ENCODE results near the gene EHMT1. TPM values are rescaled to one million over a fixed set of nuclear protein-coding genes. Genes with fewer than 3 reads are reported as not detected.
"Not testable (repeated sequence)": the region's sequence is repeated elsewhere in the genome, so short reads cannot be mapped to it uniquely, and the experiment has no call there.

The EHMT1 gene
- total RNA-seq, 2 donors from 2014 or later, result 93.1 to 184 TPM

DNA sequence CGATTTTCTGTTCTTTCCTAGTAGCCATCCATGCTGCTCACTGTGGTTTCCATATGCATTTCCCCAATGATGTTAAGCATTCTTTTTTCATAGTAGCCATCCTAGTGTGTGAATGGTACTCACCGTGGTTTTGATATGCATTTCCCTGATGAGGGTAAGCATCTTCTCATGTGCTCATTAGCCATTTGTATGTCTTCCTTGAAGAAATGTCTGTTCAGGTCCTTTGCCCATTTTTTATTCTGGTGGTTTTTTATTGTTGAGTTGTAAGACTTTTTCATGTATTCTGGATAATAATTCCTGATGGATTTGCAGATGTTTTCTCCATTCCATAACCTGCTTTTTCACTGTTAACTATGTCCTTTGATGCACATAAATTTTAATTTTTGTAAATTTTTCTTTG lies 108.0 kb downstream of the EHMT1 start:
- peaks cover 33% of the 10 kb centered on the region for H3K36me3 Mint-ChIP-seq
- DNase-seq (ENCODE audit: low spot score) (no peak), ATAC-seq (no peak)
- peaks cover 34 to 56% of the 10 kb centered on the region in 2 donors for H3K4me1 Mint-ChIP-seq (ENCODE audit: low read depth in 2 of 2)
- no peak overlapping the region for H3K4me3 Mint-ChIP-seq
- H3K27me3 Mint-ChIP-seq, result no peaks in the 10 kb centered on the region
- peak overlapping the region in 1 of 2 donors; percentile 67 for H3K27ac Mint-ChIP-seq
- peaks cover 5% of the 10 kb centered on the region for H3K9me3 Mint-ChIP-seq

DNA sequence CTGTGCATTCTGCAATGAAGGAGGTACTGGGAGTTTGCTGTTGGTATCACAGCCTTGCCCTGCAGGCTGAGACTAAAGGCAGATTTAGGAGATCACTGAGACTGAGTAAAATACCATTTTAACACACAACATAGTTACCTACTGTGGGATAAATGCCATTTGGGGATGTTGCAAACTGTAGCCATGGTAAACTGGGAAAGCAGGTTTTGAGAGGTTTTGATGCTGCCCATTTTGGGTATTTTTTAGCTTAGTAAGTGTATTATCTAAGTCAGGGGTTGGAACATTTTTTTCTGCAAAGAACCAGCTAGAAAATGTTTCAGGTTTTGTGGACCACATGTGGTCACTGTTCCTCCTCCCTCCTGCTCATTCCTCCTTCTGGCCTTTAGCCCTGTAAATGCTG lies 108.9 kb downstream of the EHMT1 start:
- Mint-ChIP-seq H3K36me3 (peaks cover 28% of the 10 kb centered on the region), H3K4me1 (ENCODE audit: low read depth in 2 of 2) (peaks cover 26 to 53% of the 10 kb centered on the region in 2 donors), H3K4me3 (no peak overlapping the region), H3K27ac (peak overlapping the region in 1 of 2 donors; percentile 41), H3K9me3 (peaks cover 4% of the 10 kb centered on the region), H3K27me3 (no peaks in the 10 kb centered on the region)
- ATAC-seq (no peak), DNase-seq (ENCODE audit: low spot score) (no peak)

DNA sequence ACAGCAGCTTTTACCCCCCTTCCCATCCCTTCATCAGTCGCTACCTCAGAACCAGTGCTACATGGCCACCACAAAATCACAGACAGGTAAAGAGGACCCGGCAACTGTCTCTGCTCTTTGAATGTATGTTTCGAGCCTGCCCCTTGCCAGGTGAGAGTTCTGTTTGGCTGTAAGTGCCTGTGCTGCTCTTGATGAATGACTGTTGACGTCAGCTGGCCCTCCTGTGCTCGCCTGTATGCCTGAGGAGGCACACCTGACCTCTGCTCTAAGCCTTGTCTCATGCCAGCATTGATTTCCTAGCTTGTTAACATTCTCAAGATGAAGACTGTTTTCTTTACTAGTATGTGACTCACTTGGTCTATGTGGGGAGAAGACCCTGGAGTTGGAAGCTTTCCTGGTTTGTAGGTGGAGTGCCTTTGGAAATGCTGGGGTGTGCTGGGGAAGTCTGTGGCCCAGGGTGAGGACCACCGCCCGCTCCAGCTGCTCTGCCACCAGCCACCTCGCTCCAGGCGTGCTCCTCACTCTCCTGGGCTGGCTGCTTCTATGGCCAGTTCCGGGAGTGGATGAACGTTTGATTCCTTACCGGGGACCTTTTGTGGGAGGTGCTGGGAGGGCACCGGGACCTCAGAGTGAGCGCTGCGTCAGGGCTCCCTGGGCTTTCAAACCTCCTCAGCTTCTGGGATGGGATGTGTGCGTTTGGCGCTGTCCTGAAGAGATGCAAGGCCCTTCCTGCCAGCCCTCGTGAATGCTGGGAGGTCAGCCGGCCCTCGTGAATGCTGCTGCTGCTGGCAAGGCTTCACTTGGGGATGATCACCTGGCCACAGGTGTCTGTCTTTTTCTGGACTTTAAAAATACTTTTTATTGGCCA lies 109.9 kb downstream of the EHMT1 start:
- peaks cover 30% of the 10 kb centered on the region for H3K36me3 Mint-ChIP-seq

DNA sequence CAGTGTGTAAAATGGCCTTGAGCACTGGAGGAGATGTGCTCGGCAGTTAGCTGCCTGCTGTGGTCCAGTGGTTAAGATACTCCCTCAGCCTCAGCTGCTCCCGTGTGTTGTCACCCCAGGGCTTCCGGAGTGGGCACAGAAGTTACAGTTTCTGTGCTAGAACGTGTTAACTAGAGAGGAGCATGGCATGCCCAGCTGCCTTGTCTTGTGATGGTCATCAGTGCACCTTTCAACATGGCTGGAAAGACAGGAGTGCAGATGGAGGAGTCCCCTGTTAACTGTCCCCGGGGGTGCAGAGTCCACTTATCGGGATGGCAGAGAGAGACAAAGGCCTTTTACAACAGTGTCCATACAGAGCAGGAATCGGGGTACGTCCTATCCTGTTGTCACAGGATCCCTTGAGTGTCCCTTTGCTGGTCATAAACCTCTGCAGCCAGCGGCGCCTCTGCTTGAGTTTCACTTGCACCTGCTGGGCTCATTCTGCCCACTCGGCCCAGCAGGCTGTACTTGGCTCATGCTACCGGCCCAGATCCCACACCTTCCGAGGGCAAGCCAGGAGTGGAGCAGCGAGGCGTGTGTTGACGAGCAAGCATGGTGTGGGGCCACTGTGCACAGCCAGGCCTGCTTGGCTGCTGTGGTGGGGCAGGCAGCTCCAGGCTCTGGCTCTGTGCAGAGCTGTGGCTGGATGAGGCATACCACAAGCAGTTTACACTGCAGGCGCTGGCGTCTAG lies 112.6 kb downstream of the EHMT1 start:
- DNase-seq (ENCODE audit: low spot score) (no peak), ATAC-seq (no peak)
- H3K27ac Mint-ChIP-seq, result no peak overlapping the region
- peaks cover 9% of the 10 kb centered on the region for H3K9me3 Mint-ChIP-seq
- H3K27me3 Mint-ChIP-seq, result no peaks in the 10 kb centered on the region
- H3K4me3 Mint-ChIP-seq, result no peak overlapping the region
- H3K36me3 Mint-ChIP-seq, result peaks cover 28% of the 10 kb centered on the region
- H3K4me1 Mint-ChIP-seq (ENCODE audit: low read depth in 2 of 2), result peaks cover 26 to 37% of the 10 kb centered on the region in 2 donors

More for the DNA sequence above, 109.9 kb downstream of the EHMT1 start:
- DNase-seq (ENCODE audit: low spot score) (no peak), ATAC-seq (no peak)
- peaks cover 26 to 53% of the 10 kb centered on the region in 2 donors for H3K4me1 Mint-ChIP-seq (ENCODE audit: low read depth in 2 of 2)
- peaks cover 5% of the 10 kb centered on the region for H3K9me3 Mint-ChIP-seq
- no peak overlapping the region for H3K4me3 Mint-ChIP-seq
- H3K27ac Mint-ChIP-seq, result peak overlapping the region in 1 of 2 donors; percentile 41
- no peaks in the 10 kb centered on the region for H3K27me3 Mint-ChIP-seq

DNA sequence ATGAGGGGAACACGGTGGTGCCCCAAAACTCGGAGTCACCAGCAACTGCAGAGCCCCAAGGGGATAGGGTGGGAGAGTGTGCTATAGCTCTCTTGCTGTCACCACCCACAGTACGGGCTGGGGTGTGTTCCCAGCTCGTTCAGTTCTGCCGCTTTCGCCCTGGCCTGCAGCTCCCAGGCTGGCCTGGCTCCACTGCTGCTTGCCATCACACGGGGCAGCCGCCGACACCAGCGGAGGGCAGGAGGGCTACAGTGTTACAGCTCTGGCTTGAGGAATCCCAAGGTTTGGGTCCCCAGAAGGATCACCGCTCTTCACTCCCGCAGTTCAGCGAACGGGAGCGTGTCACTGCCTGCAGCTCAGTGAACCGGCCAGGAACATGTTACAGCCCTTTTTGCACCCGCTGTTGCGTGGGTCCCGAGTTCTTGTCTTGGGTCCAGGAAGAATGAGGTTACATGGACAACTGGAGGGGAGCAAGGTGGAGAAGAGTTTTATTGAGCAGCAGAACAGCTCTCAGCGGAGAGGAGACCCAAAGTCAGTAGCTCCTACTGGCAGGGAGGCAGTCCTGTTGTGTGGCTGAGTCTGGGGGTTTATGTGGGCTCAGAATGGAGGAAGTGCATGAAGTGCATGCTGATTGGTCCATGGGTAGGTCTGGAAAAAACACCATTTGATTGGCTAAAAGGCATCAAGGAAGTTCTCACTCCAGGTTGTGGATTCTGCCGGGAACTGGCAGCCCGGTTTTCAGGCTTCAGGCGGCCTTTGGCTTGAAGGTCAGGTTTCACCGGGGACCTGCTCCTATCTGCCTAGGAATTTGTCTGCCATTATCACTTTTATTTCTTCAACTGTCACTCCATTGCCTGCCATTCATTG lies 113.4 kb downstream of the EHMT1 start:
- peaks cover 21% of the 10 kb centered on the region for H3K36me3 Mint-ChIP-seq
- no peak overlapping the region for H3K27ac Mint-ChIP-seq
- no peaks in the 10 kb centered on the region for H3K27me3 Mint-ChIP-seq

DNA sequence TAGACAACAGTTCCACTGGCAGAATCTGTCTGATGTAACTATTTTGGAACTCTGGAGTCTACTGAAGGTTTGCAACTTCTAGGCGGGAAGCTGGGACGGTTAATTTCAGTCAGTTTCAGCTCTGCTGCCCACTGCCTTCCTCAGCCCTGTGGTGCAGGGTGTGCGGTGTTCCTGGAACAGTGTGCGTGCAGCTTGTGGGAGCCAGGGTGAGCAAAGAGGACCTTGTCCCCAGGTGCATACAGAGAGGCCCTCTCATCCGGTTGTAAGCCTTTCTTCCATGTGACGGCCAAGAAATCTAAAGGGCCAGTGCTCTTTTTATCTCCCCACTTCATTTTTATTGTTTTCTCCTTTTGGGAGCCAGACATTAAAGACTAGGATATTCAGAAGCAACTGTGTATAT lies 114.6 kb downstream of the EHMT1 start:
- H3K36me3 Mint-ChIP-seq, result peaks cover 22% of the 10 kb centered on the region
- H3K27me3 Mint-ChIP-seq, result no peaks in the 10 kb centered on the region
- no peak for ATAC-seq
- H3K9me3 Mint-ChIP-seq, result peaks cover 9% of the 10 kb centered on the region
- H3K4me3 Mint-ChIP-seq, result no peak overlapping the region
- peaks cover 19 to 26% of the 10 kb centered on the region in 2 donors for H3K4me1 Mint-ChIP-seq (ENCODE audit: low read depth in 2 of 2)
- H3K27ac Mint-ChIP-seq, result no peak overlapping the region
- no peak for DNase-seq (ENCODE audit: low spot score)

More for the DNA sequence above, 113.4 kb downstream of the EHMT1 start:
- H3K4me3 Mint-ChIP-seq, result no peak overlapping the region
- H3K4me1 Mint-ChIP-seq (ENCODE audit: low read depth in 2 of 2), result peaks cover 19 to 31% of the 10 kb centered on the region in 2 donors
- DNase-seq (ENCODE audit: low spot score) (no peak), ATAC-seq (no peak)
- H3K9me3 Mint-ChIP-seq, result peaks cover 9% of the 10 kb centered on the region

DNA sequence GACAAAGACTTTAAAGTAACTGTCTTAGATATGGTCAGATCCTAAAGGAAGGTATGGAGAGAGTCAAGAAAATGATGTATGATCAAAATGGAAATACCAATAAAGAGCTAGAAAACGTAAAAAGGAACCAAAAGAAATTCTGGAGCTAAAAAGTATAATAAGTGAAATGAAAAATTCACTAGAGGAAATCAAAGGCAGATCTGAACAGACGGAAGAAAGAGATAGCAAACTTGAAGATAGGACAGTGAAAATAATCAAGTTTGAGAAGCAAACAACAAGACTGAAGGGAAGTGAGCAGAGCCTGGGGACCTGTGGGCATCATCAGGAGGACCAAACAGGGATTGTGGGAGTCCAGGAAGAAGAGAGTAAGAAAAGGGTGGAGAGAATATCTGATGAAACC lies 115.4 kb downstream of the EHMT1 start:
- Mint-ChIP-seq H3K27me3 (no peaks in the 10 kb centered on the region), H3K9me3 (peaks cover 9% of the 10 kb centered on the region), H3K4me1 (ENCODE audit: low read depth in 2 of 2) (peaks cover 24 to 26% of the 10 kb centered on the region in 2 donors), H3K36me3 (peaks cover 25% of the 10 kb centered on the region), H3K4me3 (no peak overlapping the region), H3K27ac (no peak overlapping the region)
- DNase-seq (ENCODE audit: low spot score) (no peak), ATAC-seq (no peak)

DNA sequence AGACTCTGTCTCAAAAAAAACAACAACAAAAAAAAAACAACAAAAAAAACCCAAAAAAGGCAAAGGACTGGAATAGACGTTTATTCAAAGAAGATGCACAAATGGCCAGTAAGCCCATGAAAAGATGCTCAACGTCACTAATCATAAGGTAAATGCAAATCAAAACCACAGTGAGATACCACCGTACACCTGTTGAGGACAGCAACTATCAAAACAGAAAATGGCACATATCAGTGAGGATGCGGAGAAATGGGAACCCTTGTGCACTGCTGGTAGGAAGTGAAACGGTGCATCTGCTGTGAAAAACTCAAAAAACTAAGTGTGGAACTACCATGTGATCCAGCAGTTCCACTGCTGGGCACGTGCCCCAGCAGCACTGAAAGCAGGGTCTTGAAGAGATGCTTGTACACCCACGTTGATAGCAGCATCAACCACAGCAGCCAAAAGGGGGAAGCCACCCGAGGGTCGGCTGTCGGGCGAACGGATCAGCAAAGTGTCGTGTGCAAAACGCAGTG lies 119.4 kb downstream of the EHMT1 start:
- H3K27ac Mint-ChIP-seq; ATAC-seq; H3K27me3 Mint-ChIP-seq; H3K4me3 Mint-ChIP-seq; DNase-seq (ENCODE audit: low spot score); H3K9me3 Mint-ChIP-seq: not testable (repeated sequence)
- H3K4me1 Mint-ChIP-seq (ENCODE audit: low read depth in 2 of 2), result peaks cover 19 to 20% of the 10 kb centered on the region in 2 donors
- H3K36me3 Mint-ChIP-seq, result peaks cover 19% of the 10 kb centered on the region

DNA sequence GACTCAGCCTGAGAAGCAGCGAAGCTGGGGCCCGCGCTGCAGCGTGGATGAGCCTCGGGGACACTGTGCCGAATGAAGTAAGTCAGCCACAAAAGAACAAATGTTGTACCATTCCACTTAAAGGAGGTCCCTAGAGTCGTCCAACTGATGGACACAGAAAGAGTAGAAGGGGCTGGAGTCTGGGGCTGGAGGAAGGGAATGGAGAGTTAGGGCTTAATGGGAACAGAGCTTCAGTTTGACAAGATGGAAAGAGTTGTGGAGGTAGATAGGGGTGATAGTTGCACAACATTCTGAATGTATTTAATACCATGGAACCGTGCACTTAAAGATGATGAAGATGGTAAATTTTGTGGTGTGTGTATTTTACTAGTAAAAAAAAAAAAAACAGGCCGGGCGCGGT lies 119.9 kb downstream of the EHMT1 start:
- H3K4me1 Mint-ChIP-seq (ENCODE audit: low read depth in 2 of 2), result peaks cover 18 to 20% of the 10 kb centered on the region in 2 donors
- H3K4me3 Mint-ChIP-seq, result no peak overlapping the region
- no peak for DNase-seq (ENCODE audit: low spot score)
- H3K36me3 Mint-ChIP-seq, result peaks cover 17% of the 10 kb centered on the region
- no peak overlapping the region for H3K27ac Mint-ChIP-seq
- ATAC-seq, result no peak
- H3K27me3 Mint-ChIP-seq, result no peaks in the 10 kb centered on the region
- H3K9me3 Mint-ChIP-seq, result peaks cover 8% of the 10 kb centered on the region

DNA sequence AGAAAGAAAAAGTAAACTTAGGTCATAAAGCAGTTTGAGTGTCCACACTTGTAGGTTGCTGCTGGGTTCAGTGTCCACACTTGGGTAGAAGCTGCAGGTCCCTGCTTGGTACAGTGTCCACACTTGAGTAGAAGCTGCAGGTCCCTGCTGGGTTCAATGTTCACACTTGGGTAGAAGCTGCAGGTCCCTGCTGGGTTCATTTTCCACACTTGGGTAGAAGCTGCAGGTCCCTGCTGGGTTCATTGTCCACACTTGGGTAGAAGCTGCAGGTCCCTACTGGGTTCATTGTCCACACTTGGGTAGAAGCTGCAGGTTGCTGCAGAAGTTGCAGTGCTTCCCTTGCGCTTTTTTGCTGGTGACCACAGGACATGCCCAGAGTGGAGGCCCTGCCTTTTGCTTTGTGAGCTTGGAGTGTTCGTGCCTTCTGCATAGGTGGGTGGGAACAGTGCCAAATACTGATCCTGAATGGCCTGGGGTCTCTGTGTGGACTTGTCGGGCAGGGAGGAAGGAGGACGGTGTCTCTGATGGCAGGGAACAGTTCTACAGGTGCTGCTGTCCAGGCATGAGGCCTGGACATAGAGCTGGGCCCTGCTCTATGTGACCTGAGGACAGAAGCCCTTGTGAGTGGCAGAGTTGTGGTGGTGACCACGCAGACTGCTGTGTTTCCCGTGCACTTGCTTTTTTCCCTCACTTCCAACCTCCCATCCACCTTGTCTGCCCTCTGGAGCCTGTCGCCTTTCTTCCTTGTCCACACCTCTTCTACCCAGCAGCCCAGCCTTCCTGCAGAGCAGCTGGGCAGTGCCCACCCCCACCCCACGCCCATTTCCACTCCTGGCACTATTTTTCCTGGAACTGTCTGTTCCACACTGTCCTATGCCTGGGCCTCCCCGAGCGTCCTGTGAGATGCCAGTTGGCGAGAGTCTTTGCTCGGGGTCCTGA lies 120.8 kb downstream of the EHMT1 start:
- peak; percentile 15 to 36 for ATAC-seq
- Mint-ChIP-seq H3K9me3 (no peaks in the 10 kb centered on the region), H3K27me3 (no peaks in the 10 kb centered on the region), H3K4me3 (no peak overlapping the region), H3K36me3 (peaks cover 8% of the 10 kb centered on the region), H3K27ac (no peak overlapping the region), H3K4me1 (ENCODE audit: low read depth in 2 of 2) (peaks cover 11 to 17% of the 10 kb centered on the region in 2 donors)
- no peak for DNase-seq (ENCODE audit: low spot score)

DNA sequence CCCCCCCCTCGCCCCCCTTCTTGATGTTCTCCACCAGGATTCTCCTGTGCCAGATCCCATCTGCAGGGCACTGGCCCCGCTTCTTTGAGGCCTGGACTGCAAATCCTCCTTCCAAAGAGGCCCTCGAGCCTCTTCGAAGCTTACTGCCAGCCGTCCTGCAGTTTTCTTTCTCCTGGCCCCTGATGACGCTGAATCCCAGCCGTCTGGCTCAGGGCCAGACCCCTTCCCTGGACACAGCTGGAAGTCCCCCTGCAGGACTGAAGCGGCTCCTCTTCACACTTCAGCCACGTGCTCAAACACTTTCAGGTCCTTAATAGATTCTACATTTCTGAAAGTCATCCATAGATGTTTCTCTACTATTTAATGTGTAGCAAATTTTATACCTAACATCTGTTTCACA lies 121.5 kb downstream of the EHMT1 start:
- Mint-ChIP-seq H3K36me3 (peaks cover 8% of the 10 kb centered on the region), H3K27ac (no peak overlapping the region)

DNA sequence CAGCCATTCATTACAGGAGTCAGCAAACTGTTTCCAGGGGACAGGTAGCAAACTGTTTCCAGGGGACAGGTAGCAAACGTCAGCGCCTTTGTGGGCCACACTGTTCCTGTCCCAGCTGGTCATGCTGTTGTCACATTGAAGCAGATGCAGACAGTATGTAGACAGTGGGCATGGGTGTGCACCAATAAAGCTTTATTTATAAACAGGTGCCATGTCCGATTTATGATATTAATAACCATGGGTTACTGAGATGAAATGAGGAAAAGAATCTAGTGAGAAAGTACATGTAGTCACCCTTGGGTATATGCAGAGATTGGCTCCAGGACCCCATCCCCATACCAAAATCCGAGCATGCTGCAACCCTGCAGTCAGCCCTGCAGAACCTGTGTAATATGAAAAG lies 122.5 kb downstream of the EHMT1 start:
- ATAC-seq (no peak), DNase-seq (ENCODE audit: low spot score) (no peak)
- Mint-ChIP-seq H3K4me3 (no peak overlapping the region), H3K27ac (no peak overlapping the region), H3K36me3 (peaks cover 8% of the 10 kb centered on the region), H3K4me1 (ENCODE audit: low read depth in 2 of 2) (peaks cover 20 to 26% of the 10 kb centered on the region in 2 donors), H3K9me3 (no peaks in the 10 kb centered on the region), H3K27me3 (no peaks in the 10 kb centered on the region)

More for the DNA sequence above, 121.5 kb downstream of the EHMT1 start:
- Mint-ChIP-seq H3K4me1 (ENCODE audit: low read depth in 2 of 2) (peaks cover 11 to 18% of the 10 kb centered on the region in 2 donors), H3K4me3 (no peak overlapping the region), H3K9me3 (no peaks in the 10 kb centered on the region), H3K27me3 (no peaks in the 10 kb centered on the region)
- ATAC-seq (no peak), DNase-seq (ENCODE audit: low spot score) (no peak)
